Keratinocyte (primary cell): Measurements from ENCODE around the gene CYBB. TPM values are rescaled to one million over a fixed set of nuclear protein-coding genes. Genes with fewer than 3 reads are reported as not detected.

Experiments
- DNase-seq: peaks from one replicate; pipeline ENCODE4 v3.0.0-alpha.2; 2011; ENCODE audit warnings: low read depth, missing footprints, low spot score
- FAIRE-seq: peaks from 2 replicates; lab custom pipeline; 2011; peaks lifted over from hg19 to GRCh38; lab: Jason Lieb, UNC
- H2AFZ ChIP-seq: 2 replicates; pipeline ENCODE4 v1.6.0; 2012; ENCODE audit warnings: low read length, control low read depth, inconsistent platforms; ENCODE audit not compliant: control insufficient read depth
- H3K27ac ChIP-seq: 2 replicates; pipeline ENCODE4 v1.5.1; 2011; ENCODE audit warnings: low read length; ENCODE audit not compliant: control insufficient read depth, insufficient read depth
- H3K27me3 ChIP-seq: 3 replicates; pipeline ENCODE4 v1.6.0; 2011; ENCODE audit warnings: low read length; ENCODE audit not compliant: control insufficient read depth, insufficient read depth; ENCODE audit errors: extremely low read depth
- H3K36me3 ChIP-seq, 2 experiments: 2 replicates in 1 of 2; 3 replicates in 1 of 2; pipeline ENCODE4 v1.5.1; 2011; ENCODE audit warnings: low read length in 2 of 2, mild to moderate bottlenecking in 1 of 2; ENCODE audit not compliant: control insufficient read depth in 2 of 2, insufficient read depth in 2 of 2; ENCODE audit errors: extremely low read depth in 1 of 2
- H3K4me1 ChIP-seq: 3 replicates; pipeline ENCODE4 v1.5.1; 2011; ENCODE audit warnings: low read length; ENCODE audit not compliant: control insufficient read depth, insufficient read depth; ENCODE audit errors: extremely low read depth
- H3K4me2 ChIP-seq: 3 replicates; pipeline ENCODE4 v1.6.0; 2011; ENCODE audit warnings: low read depth, low read length; ENCODE audit not compliant: control insufficient read depth, insufficient read depth; ENCODE audit errors: extremely low read depth
- H3K4me3 ChIP-seq, 3 experiments: fragments of 200-600 bp in 1 of 3; sonication (generic) in 1 of 3; 2 replicates in 2 of 3; 3 replicates in 1 of 3; pipeline ENCODE4 v1.5.1; 2011 to 2016; ENCODE audit warnings: low read length in 3 of 3, mild to moderate bottlenecking in 3 of 3, control low read depth in 2 of 3, inconsistent platforms in 1 of 3, low read depth in 1 of 3, mixed read lengths in 1 of 3, mixed run types in 1 of 3, moderate library complexity in 1 of 3; ENCODE audit not compliant: control insufficient read depth in 2 of 3, insufficient read depth in 2 of 3; ENCODE audit errors: extremely low read depth in 1 of 3
- H3K79me2 ChIP-seq: 2 replicates; pipeline ENCODE4 v1.6.0; 2012; ENCODE audit warnings: low read length; ENCODE audit not compliant: control insufficient read depth, insufficient read depth
- H3K9ac ChIP-seq: 3 replicates; pipeline ENCODE4 v1.6.0; 2011; ENCODE audit warnings: low read length; ENCODE audit not compliant: control insufficient read depth, insufficient read depth; ENCODE audit errors: extremely low read depth
- H3K9me1 ChIP-seq: 3 replicates; pipeline ENCODE4 v1.6.0; 2011; ENCODE audit warnings: low read length; ENCODE audit not compliant: control insufficient read depth, insufficient read depth; ENCODE audit errors: extremely low read depth
- H3K9me3 ChIP-seq: 2 replicates; pipeline ENCODE4 v1.5.1; 2012; ENCODE audit warnings: low read depth, low read length; ENCODE audit not compliant: control insufficient read depth
- H4K20me1 ChIP-seq: 3 replicates; pipeline ENCODE4 v1.6.0; 2011; ENCODE audit warnings: low read length; ENCODE audit not compliant: control insufficient read depth, insufficient read depth; ENCODE audit errors: extremely low read depth
- EZH2 ChIP-seq: IDR thresholded peaks from one replicate; pipeline ENCODE4 v1.6.1; 2012; ENCODE audit warnings: inconsistent platforms, mild to moderate bottlenecking, low read length, moderate library complexity
- dilution Hi-C: fragments of 300-500 bp; cut with MboI; formaldehyde crosslinking; loops from one replicate; pipeline ENCODE4 v1.7.0; 2020; ENCODE audit warnings: low sequenced_read_pairs; ENCODE audit not compliant: extremely low pct_ligation_motif_present
- polyA plus RNA-seq, 5 experiments: library from polyadenylated mRNA; depleted of rRNA in 3 of 5; stranded (reverse) in 3 of 5; stranded (forward) in 1 of 5; unstranded in 1 of 5; fragments of >200 nt; gene quantifications; 1 replicate in 1 of 5; 2 replicates in 3 of 5; 3 replicates in 1 of 5; pipeline versions ENCODE4 v1.2.1 to v1.2.3, GENCODE V29; 2011 to 2012; ENCODE audit warnings: missing spikeins in 2 of 5, low read depth in 1 of 5, low replicate concordance in 1 of 5
- TF ChIP-seq, protein P1 (sequence below), 3 experiments: IDR thresholded peaks in 1 of 3; conservative IDR thresholded peaks in 1 of 3; optimal IDR thresholded peaks in 1 of 3; 2 replicates in 2 of 3; 3 replicates in 1 of 3; pipeline versions ENCODE3 to v1.5.1; 2011; ENCODE audit warnings: low read length in 3 of 3, mild to moderate bottlenecking in 3 of 3, moderate library complexity in 2 of 3, control low read depth in 1 of 3, inconsistent platforms in 1 of 3; ENCODE audit not compliant: insufficient read depth in 2 of 3; ENCODE audit errors: extremely low read depth in 1 of 3

The CYBB gene
- polyA plus RNA-seq, 1 donor (not counting 4 experiments of a cell fraction or from before 2014, with no cell fraction given) = 0.03 TPM

DNA sequence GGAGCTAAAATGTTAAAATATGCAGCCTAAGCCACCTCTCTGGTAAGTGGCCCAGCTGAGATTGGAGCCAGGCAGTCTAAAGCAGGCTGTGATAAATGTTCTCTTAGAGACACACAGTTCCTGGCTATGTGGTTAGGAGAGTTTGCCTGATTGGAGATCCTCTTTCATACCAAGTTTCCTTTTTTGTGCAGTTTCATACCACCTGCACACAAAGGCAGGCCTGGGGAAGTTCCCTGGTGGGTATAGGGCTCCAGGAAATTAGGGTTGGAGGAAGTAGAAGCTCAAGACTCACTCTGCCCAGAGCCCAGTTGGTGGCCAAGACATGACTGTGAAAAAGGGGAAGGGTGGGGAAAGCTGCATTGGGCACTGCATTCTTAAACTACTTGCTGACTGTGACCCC is 16.9 kb downstream of the CYBB start:
- Histone ChIP-seq H3K27ac (no peak overlapping the region), H3K27me3 (no peaks in the 10 kb centered on the region), H3K9me3 (no peaks in the 10 kb centered on the region), H3K4me2 (no peak overlapping the region), H3K4me3 (no peak overlapping the region), H3K4me1 (no peaks in the 10 kb centered on the region), H3K9ac (no peak overlapping the region), H3K36me3 (no peaks in the 10 kb centered on the region), H3K79me2 (no peaks in the 10 kb centered on the region), H2AFZ (no peak overlapping the region), H4K20me1 (no peaks in the 10 kb centered on the region), H3K9me1 (no peaks in the 10 kb centered on the region)
- no peak for DNase-seq
- dilution Hi-C loops = no loop called here
- TF ChIP-seq EZH2 = no peak
- TF ChIP-seq, protein P1, sequence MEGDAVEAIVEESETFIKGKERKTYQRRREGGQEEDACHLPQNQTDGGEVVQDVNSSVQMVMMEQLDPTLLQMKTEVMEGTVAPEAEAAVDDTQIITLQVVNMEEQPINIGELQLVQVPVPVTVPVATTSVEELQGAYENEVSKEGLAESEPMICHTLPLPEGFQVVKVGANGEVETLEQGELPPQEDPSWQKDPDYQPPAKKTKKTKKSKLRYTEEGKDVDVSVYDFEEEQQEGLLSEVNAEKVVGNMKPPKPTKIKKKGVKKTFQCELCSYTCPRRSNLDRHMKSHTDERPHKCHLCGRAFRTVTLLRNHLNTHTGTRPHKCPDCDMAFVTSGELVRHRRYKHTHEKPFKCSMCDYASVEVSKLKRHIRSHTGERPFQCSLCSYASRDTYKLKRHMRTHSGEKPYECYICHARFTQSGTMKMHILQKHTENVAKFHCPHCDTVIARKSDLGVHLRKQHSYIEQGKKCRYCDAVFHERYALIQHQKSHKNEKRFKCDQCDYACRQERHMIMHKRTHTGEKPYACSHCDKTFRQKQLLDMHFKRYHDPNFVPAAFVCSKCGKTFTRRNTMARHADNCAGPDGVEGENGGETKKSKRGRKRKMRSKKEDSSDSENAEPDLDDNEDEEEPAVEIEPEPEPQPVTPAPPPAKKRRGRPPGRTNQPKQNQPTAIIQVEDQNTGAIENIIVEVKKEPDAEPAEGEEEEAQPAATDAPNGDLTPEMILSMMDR (optimal IDR thresholded peaks at IDR 0.05 in 1 of 3, IDR thresholded peaks at IDR 0.05 in 1 of 3, conservative IDR thresholded peaks at IDR 0.05 in 1 of 3; ENCODE audit: extremely low read depth in 1 of 3, insufficient read depth in 2 of 3, low read length in 3 of 3) = no peak
- no peak for FAIRE-seq

DNA sequence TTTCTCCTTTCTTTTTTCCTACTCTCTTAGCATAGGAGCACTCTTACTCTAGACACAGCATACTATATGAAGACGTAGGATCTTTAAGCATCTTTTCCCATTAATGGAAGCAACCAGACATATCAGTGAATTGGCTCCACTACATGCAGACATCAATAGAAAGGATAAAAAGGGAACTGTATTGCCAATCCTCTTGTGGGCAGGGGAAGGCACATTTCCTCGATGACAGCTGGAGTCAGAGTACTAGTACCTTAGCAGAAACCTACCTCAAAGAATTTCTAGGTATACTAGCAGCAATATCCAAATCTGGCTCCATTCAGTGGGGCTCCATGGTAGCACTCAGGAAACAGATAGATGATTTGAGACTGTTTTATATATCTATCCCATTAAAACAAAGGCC is 20.1 kb downstream of the CYBB start:
- TF ChIP-seq, protein P1 (optimal IDR thresholded peaks at IDR 0.05 in 1 of 3, IDR thresholded peaks at IDR 0.05 in 1 of 3, conservative IDR thresholded peaks at IDR 0.05 in 1 of 3; ENCODE audit: extremely low read depth in 1 of 3, insufficient read depth in 2 of 3, low read length in 3 of 3) = no peak
- no peak for TF ChIP-seq EZH2
- FAIRE-seq = no peak

More for the DNA sequence above, 20.1 kb downstream of the CYBB start:
- no peak overlapping the region for H3K9ac ChIP-seq
- H3K9me3 ChIP-seq = no peaks in the 10 kb centered on the region
- H3K4me2 ChIP-seq = no peak overlapping the region
- no peak overlapping the region for H2AFZ ChIP-seq
- no peaks in the 10 kb centered on the region for H3K4me1 ChIP-seq
- H3K36me3 ChIP-seq = no peaks in the 10 kb centered on the region
- H3K79me2 ChIP-seq = no peaks in the 10 kb centered on the region
- no peak for DNase-seq
- no peak overlapping the region for H3K27ac ChIP-seq
- dilution Hi-C loops = no loop called here
- no peaks in the 10 kb centered on the region for H3K27me3 ChIP-seq
- H4K20me1 ChIP-seq = no peaks in the 10 kb centered on the region
- no peaks in the 10 kb centered on the region for H3K9me1 ChIP-seq
- H3K4me3 ChIP-seq = no peak overlapping the region
